Hepatocyte (in vitro differentiated cells): ENCODE data around the gene PSMA1. TPM values are rescaled to one million over a fixed set of nuclear protein-coding genes. Genes with fewer than 3 reads are reported as not detected.
"Not testable (repeated sequence)": the region's sequence is repeated elsewhere in the genome, so short reads cannot be mapped to it uniquely, and the experiment has no call there.

Experiments used
- DNase-seq: peaks from one replicate; pipeline ENCODE4 v3.0.0-alpha.2; 2016; ENCODE audit warnings: low spot score
- H2AFZ ChIP-seq: fragments of 200-600 bp; sonication (generic); 2 replicates; pipeline ENCODE4 v1.6.0; 2016; ENCODE audit warnings: antibody characterized with exemption, mild to moderate bottlenecking
- H3K27ac ChIP-seq: fragments of 200-600 bp; sonication (generic); 2 replicates; pipeline ENCODE4 v1.5.1; 2016; ENCODE audit warnings: mild to moderate bottlenecking
- H3K27me3 ChIP-seq: fragments of 200-600 bp; sonication (generic); 2 replicates; pipeline ENCODE4 v1.6.1; 2016
- H3K36me3 ChIP-seq: fragments of 200-600 bp; sonication (generic); replicated peaks from 2 replicates; pipeline ENCODE4 v1.5.1; 2016; ENCODE audit warnings: low read depth; ENCODE audit not compliant: insufficient read depth
- H3K4me1 ChIP-seq: fragments of 200-600 bp; sonication (generic); 2 replicates; pipeline ENCODE4 v1.5.1; 2016; ENCODE audit warnings: mild to moderate bottlenecking, moderate library complexity; ENCODE audit not compliant: insufficient read depth
- H3K4me2 ChIP-seq: fragments of 200-600 bp; sonication (generic); 2 replicates; pipeline ENCODE4 v1.6.0; 2016
- H3K4me3 ChIP-seq: fragments of 200-600 bp; sonication (generic); 2 replicates; pipeline ENCODE4 v1.5.1; 2016; ENCODE audit warnings: mild to moderate bottlenecking
- H3K79me2 ChIP-seq: fragments of 200-600 bp; sonication (generic); 2 replicates; pipeline ENCODE4 v1.6.0; 2017; ENCODE audit warnings: mild to moderate bottlenecking
- H3K9me2 ChIP-seq: fragments of 200-600 bp; sonication (generic); replicated peaks from 2 replicates; pipeline ENCODE4 v1.6.0; 2017; ENCODE audit warnings: mild to moderate bottlenecking; ENCODE audit not compliant: insufficient read depth
- H3K9me3 ChIP-seq: fragments of 200-600 bp; sonication (generic); 2 replicates; pipeline ENCODE4 v1.5.1; 2016; ENCODE audit warnings: low read depth, mild to moderate bottlenecking
- H4K20me1 ChIP-seq: fragments of 200-600 bp; sonication (generic); 2 replicates; pipeline ENCODE4 v1.6.0; 2016; ENCODE audit warnings: mild to moderate bottlenecking; ENCODE audit not compliant: insufficient read depth, poor library complexity, severe bottlenecking
- EZH2 ChIP-seq: fragments of 200-600 bp; sonication (generic); IDR thresholded peaks from 2 replicates; pipeline ENCODE4 v1.6.1; 2016; ENCODE audit warnings: antibody characterized with exemption, mild to moderate bottlenecking, borderline replicate concordance
- EZH2phosphoT487 ChIP-seq: fragments of 200-600 bp; sonication (generic); IDR thresholded peaks from one replicate; pipeline ENCODE4 v1.6.1; 2018; ENCODE audit warnings: antibody characterized with exemption, mild to moderate bottlenecking, low read depth, moderate library complexity; ENCODE audit not compliant: unreplicated experiment, severe bottlenecking
- WGBS: methylation state at CpG from one replicate; pipeline ENCODE4 v1.1.6; 2016; ENCODE audit warnings: low lambda C conversion rate; ENCODE audit errors: missing lambda C conversion rate; 5-methylcytosine and 5-hydroxymethylcytosine counted together
- polyA plus RNA-seq: library from polyadenylated mRNA; unstranded; fragments of >200 nt; fragmentation: Nextera tagmentation; extraction: Ambion mirVana; gene quantifications from 2 replicates; pipeline ENCODE4 v1.2.1, GENCODE V29; 2016
- total RNA-seq: library from RNA; depleted of rRNA; stranded (reverse); fragments of >200 nt; gene quantifications from 2 replicates; pipeline ENCODE4 v1.2.3, GENCODE V29; 2014
- TF ChIP-seq, protein P1 (sequence below): fragments of 200-600 bp; sonication (generic); IDR thresholded peaks from 2 replicates; pipeline ENCODE4 v1.5.1; 2016; ENCODE audit warnings: antibody characterized with exemption, mild to moderate bottlenecking; ENCODE audit not compliant: poor library complexity

The PSMA1 gene
- total RNA-seq = 178 and 182 TPM in 2 replicates
- 214 and 243 TPM in 2 replicates for polyA plus RNA-seq

GRCh38 chr11:14519917-14520746 lies at the start of gene PSMA1:
PSMA1 (minus strand) TSS chr11:14520386; CDS start chr11:14520299, 87 bp downstream.
- H3K36me3 ChIP-seq = no peaks in the 10 kb centered on the region
- under 1% methylated on average over 56 of the region's 56 CpGs for WGBS
- peak within 1 kb of the TSS; percentile 66 for H3K4me3 ChIP-seq
- peaks cover 7% of the 10 kb centered on the region for H3K4me1 ChIP-seq
- H3K9me3 ChIP-seq = no peaks in the 10 kb centered on the region
- H2AFZ ChIP-seq = peak within 1 kb of the TSS; percentile 89
- no peaks in the 10 kb centered on the region for H4K20me1 ChIP-seq
- TF ChIP-seq, protein P1, sequence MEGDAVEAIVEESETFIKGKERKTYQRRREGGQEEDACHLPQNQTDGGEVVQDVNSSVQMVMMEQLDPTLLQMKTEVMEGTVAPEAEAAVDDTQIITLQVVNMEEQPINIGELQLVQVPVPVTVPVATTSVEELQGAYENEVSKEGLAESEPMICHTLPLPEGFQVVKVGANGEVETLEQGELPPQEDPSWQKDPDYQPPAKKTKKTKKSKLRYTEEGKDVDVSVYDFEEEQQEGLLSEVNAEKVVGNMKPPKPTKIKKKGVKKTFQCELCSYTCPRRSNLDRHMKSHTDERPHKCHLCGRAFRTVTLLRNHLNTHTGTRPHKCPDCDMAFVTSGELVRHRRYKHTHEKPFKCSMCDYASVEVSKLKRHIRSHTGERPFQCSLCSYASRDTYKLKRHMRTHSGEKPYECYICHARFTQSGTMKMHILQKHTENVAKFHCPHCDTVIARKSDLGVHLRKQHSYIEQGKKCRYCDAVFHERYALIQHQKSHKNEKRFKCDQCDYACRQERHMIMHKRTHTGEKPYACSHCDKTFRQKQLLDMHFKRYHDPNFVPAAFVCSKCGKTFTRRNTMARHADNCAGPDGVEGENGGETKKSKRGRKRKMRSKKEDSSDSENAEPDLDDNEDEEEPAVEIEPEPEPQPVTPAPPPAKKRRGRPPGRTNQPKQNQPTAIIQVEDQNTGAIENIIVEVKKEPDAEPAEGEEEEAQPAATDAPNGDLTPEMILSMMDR = no peak
- TF ChIP-seq EZH2 (no peak), EZH2phosphoT487 (no peak)
- H3K27ac ChIP-seq = peak within 1 kb of the TSS; percentile 94
- H3K4me2 ChIP-seq = peak within 1 kb of the TSS; percentile 87
- no peaks in the 10 kb centered on the region for H3K27me3 ChIP-seq
- H3K79me2 ChIP-seq = peaks cover 34% of the 10 kb centered on the region
- H3K9me2 ChIP-seq = no peaks in the 10 kb centered on the region
- DNase-seq = peak; percentile 97

DNA sequence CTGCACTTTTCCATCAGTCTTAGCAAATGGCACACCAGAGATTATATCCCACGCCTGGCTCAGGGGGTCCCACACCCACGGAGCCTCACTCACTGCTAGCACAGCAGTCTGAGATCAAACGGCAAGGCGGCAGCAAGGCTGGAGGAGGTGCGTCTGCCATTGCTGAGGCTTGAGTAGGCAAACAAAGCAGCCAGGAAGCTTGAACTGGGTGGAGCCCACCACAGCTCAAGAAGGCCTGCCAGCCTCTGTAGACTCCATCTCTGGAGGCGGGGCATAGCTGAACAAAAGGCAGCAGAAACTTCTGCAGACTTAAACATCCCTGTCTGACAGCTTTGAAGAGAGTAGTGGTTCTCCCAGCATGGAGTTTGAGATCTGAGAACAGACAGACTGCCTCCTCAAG lies 49.3 kb upstream of the PSMA1 start:
- H3K9me3 ChIP-seq, H2AFZ ChIP-seq, H3K27ac ChIP-seq, H4K20me1 ChIP-seq, H3K36me3 ChIP-seq, H3K4me3 ChIP-seq, H3K27me3 ChIP-seq, H3K79me2 ChIP-seq, H3K9me2 ChIP-seq, DNase-seq, H3K4me2 ChIP-seq: not testable (repeated sequence)
- 89% methylated on average over 6 of the region's 6 CpGs for WGBS
- H3K4me1 ChIP-seq = peaks cover 25% of the 10 kb centered on the region

DNA sequence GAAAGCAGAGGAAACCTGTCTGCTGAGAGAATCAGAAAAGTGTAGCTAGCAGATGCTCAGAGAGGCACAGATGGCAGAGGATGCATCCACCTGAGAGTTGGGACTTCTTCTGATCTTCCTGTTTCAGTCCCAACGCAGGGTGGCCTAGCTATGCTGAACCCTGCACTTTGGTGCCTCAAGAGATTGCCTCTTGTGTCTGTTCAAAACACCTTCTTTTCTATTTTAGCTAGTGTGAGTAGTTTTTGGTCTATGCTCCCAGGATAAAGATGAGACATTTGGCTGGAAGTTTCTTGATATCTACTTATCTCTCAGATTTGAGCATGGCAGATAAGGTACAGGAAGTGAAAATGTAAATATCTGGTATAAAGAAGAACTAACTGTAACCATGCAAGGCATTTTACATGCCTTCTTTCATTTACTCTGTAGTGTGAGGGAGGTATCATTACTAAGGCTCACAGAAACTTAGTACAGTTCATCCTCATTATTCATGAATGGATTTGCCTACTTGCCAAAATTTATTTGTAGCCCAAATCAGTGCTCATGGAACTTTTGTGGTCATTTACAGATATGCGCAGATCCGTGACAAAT lies 47.0 kb upstream of the PSMA1 start:
- no peak for DNase-seq
- Histone ChIP-seq H3K9me3 (no peaks in the 10 kb centered on the region), H3K4me2 (no peak overlapping the region), H2AFZ (peak overlapping the region; percentile 1), H3K9me2 (no peaks in the 10 kb centered on the region), H3K27me3 (no peaks in the 10 kb centered on the region), H3K36me3 (no peaks in the 10 kb centered on the region), H4K20me1 (no peaks in the 10 kb centered on the region), H3K79me2 (no peaks in the 10 kb centered on the region), H3K27ac (peak overlapping the region; percentile 45), H3K4me1 (peaks cover 15% of the 10 kb centered on the region), H3K4me3 (no peak overlapping the region)
- TF ChIP-seq EZH2phosphoT487 (no peak), EZH2 (no peak)
- TF ChIP-seq, protein P1 = no peak
- WGBS = 90% methylated on average over 3 of the region's 3 CpGs

DNA sequence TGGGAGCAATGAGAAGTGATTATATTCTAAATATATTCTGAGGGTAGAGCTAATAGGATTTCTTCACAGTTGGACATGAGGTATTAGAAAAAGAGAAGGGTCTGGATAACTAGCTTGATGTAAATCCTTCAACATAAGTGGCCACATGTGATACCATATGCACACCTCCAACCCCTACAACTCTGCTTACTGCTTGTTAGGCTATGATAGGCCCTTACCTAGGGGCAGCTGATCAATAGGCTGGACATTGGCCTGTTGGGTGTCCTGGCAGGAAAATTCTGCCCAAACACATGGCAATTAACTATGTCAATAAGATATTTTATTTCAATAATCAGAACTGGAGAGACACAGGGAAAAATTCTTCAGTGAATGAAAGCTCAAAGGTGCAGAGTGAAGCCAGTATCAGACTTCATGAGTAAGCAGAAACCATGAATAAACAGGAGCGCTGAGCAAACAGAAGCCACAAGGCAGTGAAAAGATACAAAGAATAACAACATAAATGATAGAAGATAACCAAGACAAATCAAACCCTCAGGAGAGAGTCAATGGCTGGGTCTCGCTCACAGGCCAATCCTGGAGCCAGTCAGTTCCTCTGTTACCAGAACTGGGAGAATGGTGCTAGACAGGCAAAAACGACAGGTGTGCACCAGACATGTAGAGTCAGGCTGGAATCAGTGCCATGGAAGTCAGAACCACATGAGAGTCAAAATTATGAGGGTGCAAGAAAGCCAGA lies 46.3 kb upstream of the PSMA1 start:
- Histone ChIP-seq H4K20me1 (no peaks in the 10 kb centered on the region), H3K79me2 (no peaks in the 10 kb centered on the region), H3K27me3 (no peaks in the 10 kb centered on the region), H3K36me3 (no peaks in the 10 kb centered on the region), H3K9me3 (no peaks in the 10 kb centered on the region), H3K4me3 (no peak overlapping the region), H3K9me2 (no peaks in the 10 kb centered on the region), H3K4me1 (peaks cover 15% of the 10 kb centered on the region), H3K27ac (peak overlapping the region; percentile 45), H3K4me2 (no peak overlapping the region), H2AFZ (peak overlapping the region; percentile 1)
- 62% methylated on average over 3 of the region's 3 CpGs for WGBS
- TF ChIP-seq EZH2 = no peak
- no peak for TF ChIP-seq EZH2phosphoT487
- TF ChIP-seq, protein P1 = no peak
- peak; percentile 13 for DNase-seq
